GM12872 (cell line): ENCODE data around the gene RAB43.
A peak's percentile ranks its signal among the peaks of the same experiment; 100 is the strongest.

Experiments
- CTCF ChIP-seq: IDR thresholded peaks from 3 replicates; pipeline ENCODE4 v1.5.1; 2011; ENCODE audit warnings: low read depth, mild to moderate bottlenecking, low read length, moderate library complexity; ENCODE audit not compliant: insufficient read depth

The RAB43 gene

GRCh38 chr3:129121792-129122411 lies at the start of gene RAB43:
Gene RAB43 (minus strand): TSS chr3:129121804. CDS start chr3:129121489, 315 bp downstream.
- no peak for TF ChIP-seq CTCF

- TF ChIP-seq CTCF, result no peak
These were observed 45.2 kb upstream of the RAB43 start for GRCh38 chr3:129166579-129167332.

- no peak for TF ChIP-seq CTCF
These were observed 42.9 kb upstream of the RAB43 start for GRCh38 chr3:129164500-129164899.

- peak; percentile 39; the same call in 1 of the 3 replicates for TF ChIP-seq CTCF
These were observed 41.4 kb upstream of the RAB43 start for GRCh38 chr3:129162729-129163579.

GRCh38 chr3:129161860-129162271 lies 40.3 kb upstream of the RAB43 start:
- no peak for TF ChIP-seq CTCF

- peak; percentile 87 for TF ChIP-seq CTCF
These were observed 39.6 kb upstream of the RAB43 start, which contains the start of gene ISY1 for GRCh38 chr3:129160891-129161859. Gene ISY1 (minus strand): TSS chr3:129161063. CDS start chr3:129160975, 88 bp downstream.
